Measurements from ENCODE around the gene IGFBP3. TPM values are rescaled to one million over a fixed set of nuclear protein-coding genes. Genes with fewer than 3 reads are reported as not detected.

Gene IGFBP3
- total and polyA plus RNA-seq, 2 of the 13 experiments (the other 11 are each of a cell fraction or from before 2014, with no cell fraction given): 57.5 TPM; not detected in 1

DNA sequence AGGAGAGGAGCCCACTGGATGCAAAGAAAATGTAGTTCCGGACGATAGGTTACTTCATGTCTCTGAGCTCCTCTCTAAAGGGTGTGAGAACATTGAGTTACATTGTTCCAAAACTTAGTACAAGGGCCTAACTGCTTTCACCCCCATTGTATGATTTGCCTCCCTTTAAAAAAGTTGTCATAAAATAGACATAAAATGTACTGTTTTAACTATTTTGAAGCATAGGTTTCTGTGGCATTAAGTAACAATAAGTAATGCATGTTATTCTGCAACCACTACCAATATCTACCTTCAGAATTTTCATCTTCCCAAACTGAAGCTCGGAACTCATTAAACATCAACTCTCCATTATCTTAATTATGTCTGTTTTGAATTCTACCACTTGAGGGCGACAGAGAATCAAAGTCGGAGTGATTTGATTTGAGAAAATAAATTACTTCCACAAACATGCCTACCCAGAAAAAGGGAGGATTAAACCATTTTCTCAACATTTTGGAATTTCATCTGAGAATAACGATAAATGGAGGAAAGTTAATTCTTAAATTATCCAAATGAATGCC lies 30.1 kb downstream of the IGFBP3 start (continued):
- TF ChIP-seq ZBTB39 (CRISPR knock-in tag; IDR thresholded peaks at IDR 0.05) (no peak), MXD4 (CRISPR knock-in tag; IDR thresholded peaks at IDR 0.05) (no peak), SOX5 (CRISPR knock-in tag; IDR thresholded peaks at IDR 0.05; ENCODE audit: borderline replicate concordance) (no peak), ZBTB10 (CRISPR knock-in tag; IDR thresholded peaks at IDR 0.05; ENCODE audit: borderline replicate concordance) (no peak), SRSF9 (IDR thresholded peaks at IDR 0.05; ENCODE audit: borderline replicate concordance, insufficient read depth, low read depth, low read length, poor library complexity, severe bottlenecking) (no peak), ZNF589 (CRISPR knock-in tag; conservative IDR thresholded peaks at IDR 0.05) (peak; percentile 5; the same call in 1 of the 2 replicates), ZNF253 (CRISPR knock-in tag; IDR thresholded peaks at IDR 0.05; ENCODE audit: borderline replicate concordance) (no peak), ZNF407 (CRISPR knock-in tag; IDR thresholded peaks at IDR 0.05; ENCODE audit: not compliant biosample characterization) (no peak), SAFB2 (CRISPR knock-in tag; IDR thresholded peaks at IDR 0.05; ENCODE audit: borderline replicate concordance, low read depth) (no peak), RAD21 (CRISPR knock-in tag; IDR thresholded peaks at IDR 0.05) (0 out of 2 replicates have a peak, but pooled peaks have one; percentile 10), SPEN (CRISPR knock-in tag; IDR thresholded peaks at IDR 0.05; ENCODE audit: low read depth) (no peak), ZNF235 (CRISPR knock-in tag; IDR thresholded peaks at IDR 0.05; ENCODE audit: borderline replicate concordance) (no peak), PAF1 (CRISPR knock-in tag; IDR thresholded peaks at IDR 0.05) (peak; percentile 85), ZNF616 (CRISPR knock-in tag; IDR thresholded peaks at IDR 0.05; ENCODE audit: low read depth) (peak; percentile 32; the same call in 1 of the 2 replicates), KAT7 (CRISPR knock-in tag; IDR thresholded peaks at IDR 0.05; ENCODE audit: borderline replicate concordance) (no peak)
- TF ChIP-seq, protein P1, sequence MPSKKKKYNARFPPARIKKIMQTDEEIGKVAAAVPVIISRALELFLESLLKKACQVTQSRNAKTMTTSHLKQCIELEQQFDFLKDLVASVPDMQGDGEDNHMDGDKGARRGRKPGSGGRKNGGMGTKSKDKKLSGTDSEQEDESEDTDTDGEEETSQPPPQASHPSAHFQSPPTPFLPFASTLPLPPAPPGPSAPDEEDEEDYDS (CRISPR knock-in tag; IDR thresholded peaks at IDR 0.05): no peak

Data from HepG2 (cell line).